ENCODE results near the gene DMGDH.

DMGDH gene

DNA sequence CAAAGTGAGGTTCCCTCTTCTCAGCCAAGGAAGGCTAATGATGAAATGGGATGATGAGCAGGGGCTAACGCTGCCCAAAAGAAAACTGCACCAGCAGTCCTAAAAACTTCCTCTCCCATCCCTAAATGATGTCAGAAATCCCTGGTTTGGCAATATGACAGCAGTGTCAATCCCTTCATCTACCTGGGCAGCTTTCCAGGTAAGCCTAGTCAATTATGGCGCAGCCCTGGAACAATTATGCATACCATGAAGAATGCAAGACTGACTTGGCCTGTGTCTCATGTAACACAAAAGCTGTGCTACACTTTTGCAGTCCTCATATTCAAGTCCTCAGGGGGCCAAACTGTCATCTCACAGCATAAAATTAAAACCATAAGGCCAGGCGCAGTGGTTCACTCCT lies 7.0 kb downstream of the DMGDH start:
- H3K36me3 ChIP-seq, result no peaks in the 10 kb centered on the region
- no peaks in the 10 kb centered on the region for H3K4me1 ChIP-seq (ENCODE audit: control insufficient read depth in 1 of 2, insufficient read depth in 1 of 2, low read depth in 1 of 2, low read length in 1 of 2)
- H3K9me3 ChIP-seq, result no peaks in the 10 kb centered on the region
- TF ChIP-seq, protein P1, sequence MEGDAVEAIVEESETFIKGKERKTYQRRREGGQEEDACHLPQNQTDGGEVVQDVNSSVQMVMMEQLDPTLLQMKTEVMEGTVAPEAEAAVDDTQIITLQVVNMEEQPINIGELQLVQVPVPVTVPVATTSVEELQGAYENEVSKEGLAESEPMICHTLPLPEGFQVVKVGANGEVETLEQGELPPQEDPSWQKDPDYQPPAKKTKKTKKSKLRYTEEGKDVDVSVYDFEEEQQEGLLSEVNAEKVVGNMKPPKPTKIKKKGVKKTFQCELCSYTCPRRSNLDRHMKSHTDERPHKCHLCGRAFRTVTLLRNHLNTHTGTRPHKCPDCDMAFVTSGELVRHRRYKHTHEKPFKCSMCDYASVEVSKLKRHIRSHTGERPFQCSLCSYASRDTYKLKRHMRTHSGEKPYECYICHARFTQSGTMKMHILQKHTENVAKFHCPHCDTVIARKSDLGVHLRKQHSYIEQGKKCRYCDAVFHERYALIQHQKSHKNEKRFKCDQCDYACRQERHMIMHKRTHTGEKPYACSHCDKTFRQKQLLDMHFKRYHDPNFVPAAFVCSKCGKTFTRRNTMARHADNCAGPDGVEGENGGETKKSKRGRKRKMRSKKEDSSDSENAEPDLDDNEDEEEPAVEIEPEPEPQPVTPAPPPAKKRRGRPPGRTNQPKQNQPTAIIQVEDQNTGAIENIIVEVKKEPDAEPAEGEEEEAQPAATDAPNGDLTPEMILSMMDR (IDR thresholded peaks at IDR 0.05), result no peak
- peaks cover under 1% of the 10 kb centered on the region for H3K27me3 ChIP-seq
- H3K27ac ChIP-seq, result no peak overlapping the region
- H3K4me3 ChIP-seq (ENCODE audit: low read depth in 1 of 2, low read length in 1 of 2), result no peak overlapping the region

DNA sequence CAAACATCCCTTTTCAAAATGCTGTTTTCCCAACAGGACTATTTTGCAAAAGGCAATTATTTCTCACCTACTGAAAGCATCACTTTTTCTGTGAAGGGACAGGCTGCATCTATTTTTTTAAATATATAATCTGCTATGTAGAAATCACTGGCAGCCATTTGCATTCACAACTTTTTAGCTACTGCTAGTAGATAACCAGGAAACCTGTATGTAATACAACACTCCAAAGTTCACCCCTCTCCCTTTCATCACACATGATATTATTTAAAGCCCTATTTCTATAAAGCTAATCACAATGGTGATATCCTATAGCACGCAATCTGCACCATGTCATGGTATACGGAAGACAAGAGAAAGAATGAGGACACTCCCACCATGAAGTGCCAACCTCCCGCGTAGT lies 9.8 kb downstream of the DMGDH start:
- Histone ChIP-seq H3K4me3 (ENCODE audit: low read depth in 1 of 2, low read length in 1 of 2) (no peak overlapping the region), H3K27me3 (no peaks in the 10 kb centered on the region), H3K4me1 (ENCODE audit: control insufficient read depth in 1 of 2, insufficient read depth in 1 of 2, low read depth in 1 of 2, low read length in 1 of 2) (no peaks in the 10 kb centered on the region), H3K9me3 (no peaks in the 10 kb centered on the region), H3K36me3 (no peaks in the 10 kb centered on the region), H3K27ac (no peak overlapping the region)
- TF ChIP-seq, protein P1 (IDR thresholded peaks at IDR 0.05), result no peak

DNA sequence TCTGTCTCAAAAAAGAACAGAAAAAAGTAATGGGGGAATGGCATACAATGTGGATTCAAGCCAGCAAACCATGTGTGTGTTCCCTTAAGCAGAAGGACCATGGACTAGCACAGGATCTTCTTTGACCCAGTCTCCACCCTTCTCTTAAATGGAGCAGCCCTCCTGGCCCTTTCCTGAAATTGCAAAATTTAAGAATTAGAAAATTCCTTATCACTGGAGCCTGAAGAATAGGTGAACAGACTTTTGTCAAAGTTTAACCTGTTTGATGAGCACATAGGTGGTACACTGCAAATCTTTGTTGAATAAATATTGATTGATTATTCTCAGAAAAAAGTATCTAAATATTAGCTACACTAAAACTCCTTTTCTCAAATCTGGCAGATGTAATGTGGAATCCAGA lies 12.6 kb downstream of the DMGDH start:
- Histone ChIP-seq H3K4me3 (ENCODE audit: low read depth in 1 of 2, low read length in 1 of 2) (no peak overlapping the region), H3K9me3 (no peaks in the 10 kb centered on the region), H3K36me3 (no peaks in the 10 kb centered on the region), H3K27me3 (no peaks in the 10 kb centered on the region), H3K4me1 (ENCODE audit: control insufficient read depth in 1 of 2, insufficient read depth in 1 of 2, low read depth in 1 of 2, low read length in 1 of 2) (no peaks in the 10 kb centered on the region), H3K27ac (no peak overlapping the region)
- TF ChIP-seq, protein P1 (IDR thresholded peaks at IDR 0.05), result no peak

DNA sequence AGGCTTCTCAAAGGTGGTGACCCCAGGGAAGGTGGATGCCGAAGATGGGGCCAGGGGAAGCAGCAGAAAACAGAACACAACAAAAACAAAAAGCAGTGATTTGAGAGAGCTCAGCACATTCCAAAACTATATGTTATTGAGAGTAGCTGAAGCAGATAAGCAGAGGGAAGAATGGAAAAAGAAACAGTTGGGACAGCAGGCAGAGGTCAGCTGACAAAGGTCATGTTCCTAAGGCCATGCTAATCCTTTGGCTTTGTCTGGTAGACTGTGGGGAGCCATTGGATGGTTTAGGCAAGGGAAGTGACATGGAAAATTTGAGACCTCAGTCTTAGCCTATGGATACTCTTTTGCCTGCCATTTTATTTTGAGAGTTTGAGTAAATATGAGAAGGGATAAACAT lies 14.5 kb downstream of the DMGDH start:
- TF ChIP-seq, protein P1 (IDR thresholded peaks at IDR 0.05), result no peak
- H3K4me1 ChIP-seq (ENCODE audit: control insufficient read depth in 1 of 2, insufficient read depth in 1 of 2, low read depth in 1 of 2, low read length in 1 of 2), result no peaks in the 10 kb centered on the region
- no peaks in the 10 kb centered on the region for H3K27me3 ChIP-seq
- H3K27ac ChIP-seq, result no peak overlapping the region
- H3K9me3 ChIP-seq, result no peaks in the 10 kb centered on the region
- H3K36me3 ChIP-seq, result no peaks in the 10 kb centered on the region
- H3K4me3 ChIP-seq (ENCODE audit: low read depth in 1 of 2, low read length in 1 of 2), result no peak overlapping the region

DNA sequence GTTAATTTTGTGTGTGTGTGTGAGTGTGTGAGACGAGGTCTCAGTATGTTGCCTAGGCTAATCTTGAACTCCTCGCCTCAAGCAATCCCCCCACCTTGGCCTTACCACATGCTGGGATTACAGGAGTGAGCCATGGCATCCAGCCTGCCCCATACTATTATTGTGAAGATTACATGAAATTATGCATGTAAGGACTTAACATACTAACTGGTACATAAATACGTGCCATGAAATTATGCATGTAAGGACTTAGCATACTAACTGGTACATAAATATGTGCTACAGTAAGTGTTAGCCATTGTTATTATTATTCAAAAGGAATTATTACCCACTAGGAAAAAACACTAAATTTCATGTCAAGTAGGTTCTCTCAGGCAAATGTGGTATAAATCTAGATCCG lies 16.2 kb downstream of the DMGDH start:
- Histone ChIP-seq H3K27me3 (no peaks in the 10 kb centered on the region), H3K36me3 (no peaks in the 10 kb centered on the region), H3K4me1 (ENCODE audit: control insufficient read depth in 1 of 2, insufficient read depth in 1 of 2, low read depth in 1 of 2, low read length in 1 of 2) (no peaks in the 10 kb centered on the region), H3K27ac (no peak overlapping the region), H3K4me3 (ENCODE audit: low read depth in 1 of 2, low read length in 1 of 2) (no peak overlapping the region), H3K9me3 (no peaks in the 10 kb centered on the region)
- TF ChIP-seq, protein P1 (IDR thresholded peaks at IDR 0.05), result no peak

DNA sequence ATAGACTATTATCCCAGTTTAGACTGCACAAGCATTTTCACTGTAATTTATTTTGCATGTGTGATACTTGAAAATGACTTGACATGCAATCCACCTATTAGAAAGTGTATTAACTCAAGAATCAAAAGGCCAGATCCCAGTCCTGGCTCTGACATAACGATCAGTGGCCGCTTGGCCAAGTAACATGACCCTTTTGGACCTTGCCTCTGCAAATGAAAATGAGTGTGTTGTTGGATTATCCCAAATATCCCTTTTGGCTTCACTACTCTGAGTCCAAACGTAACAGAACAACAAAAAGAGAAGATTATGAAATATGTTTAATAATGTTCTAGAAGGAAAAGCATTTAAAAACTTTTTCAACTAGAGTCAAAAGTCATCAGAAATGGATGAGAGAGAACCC lies 19.0 kb downstream of the DMGDH start:
- no peaks in the 10 kb centered on the region for H3K4me1 ChIP-seq (ENCODE audit: control insufficient read depth in 1 of 2, insufficient read depth in 1 of 2, low read depth in 1 of 2, low read length in 1 of 2)
- TF ChIP-seq, protein P1 (IDR thresholded peaks at IDR 0.05), result no peak
- no peaks in the 10 kb centered on the region for H3K36me3 ChIP-seq
- H3K9me3 ChIP-seq, result no peaks in the 10 kb centered on the region
- H3K27ac ChIP-seq, result no peak overlapping the region
- no peak overlapping the region for H3K4me3 ChIP-seq (ENCODE audit: low read depth in 1 of 2, low read length in 1 of 2)
- no peaks in the 10 kb centered on the region for H3K27me3 ChIP-seq
